ENCODE results near the gene SEPTIN1.
A peak's percentile ranks its signal among the peaks of the same experiment; 100 is the strongest.

Gene SEPTIN1

DNA sequence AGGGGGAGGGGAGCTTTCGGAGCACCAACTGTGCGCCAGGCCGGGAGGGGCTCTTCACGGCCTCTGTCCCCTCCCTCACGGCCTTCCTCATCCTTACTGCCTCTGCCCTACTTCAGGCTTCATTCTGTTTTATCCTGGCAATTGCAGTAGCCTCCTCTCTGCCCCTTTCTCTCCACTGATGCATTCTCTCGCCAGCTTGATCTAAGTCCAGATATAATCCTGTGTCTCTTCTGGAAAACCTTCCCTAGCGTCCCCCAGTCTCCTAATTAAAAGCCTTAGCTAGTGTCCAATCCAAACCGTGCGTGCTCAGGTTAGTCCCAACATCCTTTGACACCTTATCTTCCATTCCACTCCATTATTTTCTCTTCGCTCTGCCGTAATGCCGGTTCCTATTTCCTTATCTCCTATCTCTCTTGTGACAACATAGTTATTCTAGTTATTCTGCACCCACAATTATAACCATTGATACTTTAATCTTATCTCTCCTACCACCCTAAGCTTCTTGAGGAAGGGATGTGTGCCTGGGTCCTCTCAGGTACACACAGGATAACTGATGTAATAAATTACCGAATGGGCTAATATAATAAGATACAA lies 13.7 kb upstream of the SEPTIN1 start (continued):
- TF ChIP-seq, protein P1, sequence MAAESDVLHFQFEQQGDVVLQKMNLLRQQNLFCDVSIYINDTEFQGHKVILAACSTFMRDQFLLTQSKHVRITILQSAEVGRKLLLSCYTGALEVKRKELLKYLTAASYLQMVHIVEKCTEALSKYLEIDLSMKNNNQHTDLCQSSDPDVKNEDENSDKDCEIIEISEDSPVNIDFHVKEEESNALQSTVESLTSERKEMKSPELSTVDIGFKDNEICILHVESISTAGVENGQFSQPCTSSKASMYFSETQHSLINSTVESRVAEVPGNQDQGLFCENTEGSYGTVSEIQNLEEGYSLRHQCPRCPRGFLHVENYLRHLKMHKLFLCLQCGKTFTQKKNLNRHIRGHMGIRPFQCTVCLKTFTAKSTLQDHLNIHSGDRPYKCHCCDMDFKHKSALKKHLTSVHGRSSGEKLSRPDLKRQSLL (tag by site-specific recombination; IDR thresholded peaks at IDR 0.05), result no peak
- TF ChIP-seq, protein P2, sequence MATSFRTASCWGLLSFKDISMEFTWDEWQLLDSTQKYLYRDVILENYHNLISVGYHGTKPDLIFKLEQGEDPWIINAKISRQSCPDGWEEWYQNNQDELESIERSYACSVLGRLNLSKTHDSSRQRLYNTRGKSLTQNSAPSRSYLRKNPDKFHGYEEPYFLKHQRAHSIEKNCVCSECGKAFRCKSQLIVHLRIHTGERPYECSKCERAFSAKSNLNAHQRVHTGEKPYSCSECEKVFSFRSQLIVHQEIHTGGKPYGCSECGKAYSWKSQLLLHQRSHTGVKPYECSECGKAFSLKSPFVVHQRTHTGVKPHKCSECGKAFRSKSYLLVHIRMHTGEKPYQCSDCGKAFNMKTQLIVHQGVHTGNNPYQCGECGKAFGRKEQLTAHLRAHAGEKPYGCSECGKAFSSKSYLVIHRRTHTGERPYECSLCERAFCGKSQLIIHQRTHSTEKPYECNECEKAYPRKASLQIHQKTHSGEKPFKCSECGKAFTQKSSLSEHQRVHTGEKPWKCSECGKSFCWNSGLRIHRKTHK (tag by site-specific recombination; IDR thresholded peaks at IDR 0.05), result no peak
- TF ChIP-seq, protein P3, sequence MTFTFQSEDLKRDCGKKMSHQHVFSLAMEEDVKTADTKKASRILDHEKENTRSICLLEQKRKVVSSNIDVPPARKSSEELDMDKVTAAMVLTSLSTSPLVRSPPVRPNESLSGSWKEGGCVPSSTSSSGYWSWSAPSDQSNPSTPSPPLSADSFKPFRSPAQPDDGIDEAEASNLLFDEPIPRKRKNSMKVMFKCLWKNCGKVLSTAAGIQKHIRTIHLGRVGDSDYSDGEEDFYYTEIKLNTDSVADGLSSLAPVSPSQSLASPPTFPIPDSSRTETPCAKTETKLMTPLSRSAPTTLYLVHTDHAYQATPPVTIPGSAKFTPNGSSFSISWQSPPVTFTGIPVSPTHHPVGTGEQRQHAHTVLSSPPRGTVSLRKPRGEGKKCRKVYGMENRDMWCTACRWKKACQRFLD (tag by site-specific recombination; IDR thresholded peaks at IDR 0.05), result no peak
- peak; percentile 7; the same call in 1 of the 2 replicates for TF ChIP-seq ZNF324 (tag by site-specific recombination; IDR thresholded peaks at IDR 0.05)
- TF ChIP-seq ZNF670 (tag by site-specific recombination; IDR thresholded peaks at IDR 0.05; ENCODE audit: low read depth), result no peak
- TF ChIP-seq ZNF677 (tag by site-specific recombination; IDR thresholded peaks at IDR 0.05), result no peak
- peak; percentile 35; the same call in 1 of the 2 replicates for TF ChIP-seq SP3 (tag by site-specific recombination; IDR thresholded peaks at IDR 0.05)

DNA sequence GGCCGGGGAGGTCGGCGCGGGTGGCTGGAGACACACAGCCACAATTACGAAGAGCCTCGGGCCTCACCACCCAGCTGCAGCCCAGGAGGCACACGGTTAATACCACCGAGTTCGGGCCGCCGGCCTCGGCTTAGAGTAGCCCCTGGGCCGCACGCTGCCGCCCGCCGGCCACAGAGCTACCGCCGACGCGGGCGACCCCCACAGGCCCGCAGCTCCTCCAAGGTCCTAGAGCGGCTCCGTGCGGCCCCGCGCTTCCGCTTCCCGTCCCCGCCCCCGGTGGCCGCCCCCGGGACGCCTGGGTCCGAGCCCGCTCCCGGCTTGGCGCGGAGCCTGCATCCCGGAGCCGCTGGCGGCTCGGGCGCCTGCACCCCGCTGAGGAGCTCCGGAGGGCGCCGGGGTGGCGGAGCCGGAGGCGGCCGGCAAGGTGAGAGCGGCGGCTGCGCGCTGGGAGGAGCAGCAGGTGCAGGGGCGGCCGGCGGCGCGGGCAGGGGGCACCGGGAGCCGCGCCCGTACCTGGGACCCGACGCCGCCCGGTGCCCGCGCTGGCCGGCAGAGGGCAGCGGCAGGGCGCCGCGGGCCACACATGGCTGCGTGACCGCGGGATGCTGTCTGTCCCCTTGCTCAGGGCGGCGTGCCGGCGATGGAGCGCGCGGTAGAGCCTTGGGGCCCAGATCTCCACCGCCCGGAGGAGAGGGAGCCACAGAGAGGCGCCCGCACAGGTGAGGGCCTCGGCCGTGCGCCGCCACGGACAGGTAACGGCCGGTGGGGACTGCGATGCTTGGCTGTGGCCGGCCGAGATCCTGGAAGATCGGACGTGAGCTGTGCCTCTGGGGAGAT lies 13.0 kb upstream of the SEPTIN1 start, which contains the start of gene ZNF48:
Gene ZNF48, plus strand, starts transcription at position 266 of the 837 bp plus-strand sequence. Its CDS starts 375 bp downstream, at position 641.
- Histone ChIP-seq H3K36me3 (ENCODE audit: control insufficient read depth in 2 of 2, insufficient read depth in 1 of 2, low read length in 2 of 2) (peaks cover 0 to 27% of the 10 kb centered on the region in 2 experiments; a peak in 2 of 3 replicates), H3K4me1 (ENCODE audit: control insufficient read depth, insufficient read depth, low read length) (peaks cover 16% of the 10 kb centered on the region), H3K27ac (ENCODE audit: extremely low read depth, low read depth, low read length) (peak within 1 kb of the TSS; percentile 84), H3K9me3 (ENCODE audit: control insufficient read depth, insufficient read depth, low read depth, low read length) (no peaks in the 10 kb centered on the region), H3K4me3 (ENCODE audit: low read depth, low read length) (peak within 1 kb of the TSS; percentile 71)
- POLR2A ChIA-PET, result interaction anchor here (0.9 to 3.2 kb wide), 16 partner anchors 9 to 330 kb away, joined by 3 to 44 read pairs (median 5); partner anchors contain the start of genes ALDOA, CD2BP2, DCTPP1 and SEPTIN1
- CTCF ChIA-PET, result interaction anchor here (0.5 to 3.3 kb wide), 13 partner anchors 12 to 271 kb away, joined by 3 to 27 read pairs (median 5); partner anchors contain the start of genes DCTPP1, TBC1D10B, ZNF688 and ZNF771
- TF ChIP-seq ZBTB7A (tag by site-specific recombination; IDR thresholded peaks at IDR 0.05; ENCODE audit: low read depth), result peak; percentile 54; the same call in 1 of the 2 replicates
- peak; percentile 56 for TF ChIP-seq YY1 (tag by site-specific recombination; IDR thresholded peaks at IDR 0.05)
- TF ChIP-seq, protein P4, sequence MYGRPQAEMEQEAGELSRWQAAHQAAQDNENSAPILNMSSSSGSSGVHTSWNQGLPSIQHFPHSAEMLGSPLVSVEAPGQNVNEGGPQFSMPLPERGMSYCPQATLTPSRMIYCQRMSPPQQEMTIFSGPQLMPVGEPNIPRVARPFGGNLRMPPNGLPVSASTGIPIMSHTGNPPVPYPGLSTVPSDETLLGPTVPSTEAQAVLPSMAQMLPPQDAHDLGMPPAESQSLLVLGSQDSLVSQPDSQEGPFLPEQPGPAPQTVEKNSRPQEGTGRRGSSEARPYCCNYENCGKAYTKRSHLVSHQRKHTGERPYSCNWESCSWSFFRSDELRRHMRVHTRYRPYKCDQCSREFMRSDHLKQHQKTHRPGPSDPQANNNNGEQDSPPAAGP (tag by site-specific recombination; IDR thresholded peaks at IDR 0.05), result peak; percentile 94
- TF ChIP-seq HOXC10 (CRISPR knock-in tag; IDR thresholded peaks at IDR 0.05), result 0 out of 2 replicates have a peak, but pooled peaks have one; percentile 75
- TF ChIP-seq ZNF391 (tag by site-specific recombination; IDR thresholded peaks at IDR 0.05; ENCODE audit: borderline replicate concordance, low read depth), result peak; percentile 80; the same call in 1 of the 2 replicates
- TF ChIP-seq KLF1 (tag by site-specific recombination; IDR thresholded peaks at IDR 0.05), result peak; percentile 46
- TF ChIP-seq KLF9 (tag by site-specific recombination; IDR thresholded peaks at IDR 0.05; ENCODE audit: low read depth), result peak; percentile 78
- TF ChIP-seq, protein P5, sequence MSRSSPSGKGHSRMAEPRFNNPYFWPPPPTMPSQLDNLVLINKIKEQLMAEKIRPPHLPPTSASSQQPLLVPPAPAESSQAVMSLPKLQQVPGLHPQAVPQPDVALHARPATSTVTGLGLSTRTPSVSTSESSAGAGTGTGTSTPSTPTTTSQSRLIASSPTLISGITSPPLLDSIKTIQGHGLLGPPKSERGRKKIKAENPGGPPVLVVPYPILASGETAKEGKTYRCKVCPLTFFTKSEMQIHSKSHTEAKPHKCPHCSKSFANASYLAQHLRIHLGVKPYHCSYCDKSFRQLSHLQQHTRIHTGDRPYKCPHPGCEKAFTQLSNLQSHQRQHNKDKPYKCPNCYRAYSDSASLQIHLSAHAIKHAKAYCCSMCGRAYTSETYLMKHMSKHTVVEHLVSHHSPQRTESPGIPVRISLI (tag by site-specific recombination; IDR thresholded peaks at IDR 0.05), result no peak
- peak; percentile 72 for TF ChIP-seq SP2 (tag by site-specific recombination; IDR thresholded peaks at IDR 0.05)
- TF ChIP-seq OVOL3 (tag by site-specific recombination; IDR thresholded peaks at IDR 0.05), result peak; percentile 42; the same call in 1 of the 2 replicates
- TF ChIP-seq, protein P6, sequence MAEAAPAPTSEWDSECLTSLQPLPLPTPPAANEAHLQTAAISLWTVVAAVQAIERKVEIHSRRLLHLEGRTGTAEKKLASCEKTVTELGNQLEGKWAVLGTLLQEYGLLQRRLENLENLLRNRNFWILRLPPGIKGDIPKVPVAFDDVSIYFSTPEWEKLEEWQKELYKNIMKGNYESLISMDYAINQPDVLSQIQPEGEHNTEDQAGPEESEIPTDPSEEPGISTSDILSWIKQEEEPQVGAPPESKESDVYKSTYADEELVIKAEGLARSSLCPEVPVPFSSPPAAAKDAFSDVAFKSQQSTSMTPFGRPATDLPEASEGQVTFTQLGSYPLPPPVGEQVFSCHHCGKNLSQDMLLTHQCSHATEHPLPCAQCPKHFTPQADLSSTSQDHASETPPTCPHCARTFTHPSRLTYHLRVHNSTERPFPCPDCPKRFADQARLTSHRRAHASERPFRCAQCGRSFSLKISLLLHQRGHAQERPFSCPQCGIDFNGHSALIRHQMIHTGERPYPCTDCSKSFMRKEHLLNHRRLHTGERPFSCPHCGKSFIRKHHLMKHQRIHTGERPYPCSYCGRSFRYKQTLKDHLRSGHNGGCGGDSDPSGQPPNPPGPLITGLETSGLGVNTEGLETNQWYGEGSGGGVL (tag by site-specific recombination; IDR thresholded peaks at IDR 0.05), result peak; percentile 58
- no peak for TF ChIP-seq ZFP37 (tag by site-specific recombination; IDR thresholded peaks at IDR 0.05)
- TF ChIP-seq, protein P1 (tag by site-specific recombination; IDR thresholded peaks at IDR 0.05), result peak; percentile 100
- TF ChIP-seq, protein P7, sequence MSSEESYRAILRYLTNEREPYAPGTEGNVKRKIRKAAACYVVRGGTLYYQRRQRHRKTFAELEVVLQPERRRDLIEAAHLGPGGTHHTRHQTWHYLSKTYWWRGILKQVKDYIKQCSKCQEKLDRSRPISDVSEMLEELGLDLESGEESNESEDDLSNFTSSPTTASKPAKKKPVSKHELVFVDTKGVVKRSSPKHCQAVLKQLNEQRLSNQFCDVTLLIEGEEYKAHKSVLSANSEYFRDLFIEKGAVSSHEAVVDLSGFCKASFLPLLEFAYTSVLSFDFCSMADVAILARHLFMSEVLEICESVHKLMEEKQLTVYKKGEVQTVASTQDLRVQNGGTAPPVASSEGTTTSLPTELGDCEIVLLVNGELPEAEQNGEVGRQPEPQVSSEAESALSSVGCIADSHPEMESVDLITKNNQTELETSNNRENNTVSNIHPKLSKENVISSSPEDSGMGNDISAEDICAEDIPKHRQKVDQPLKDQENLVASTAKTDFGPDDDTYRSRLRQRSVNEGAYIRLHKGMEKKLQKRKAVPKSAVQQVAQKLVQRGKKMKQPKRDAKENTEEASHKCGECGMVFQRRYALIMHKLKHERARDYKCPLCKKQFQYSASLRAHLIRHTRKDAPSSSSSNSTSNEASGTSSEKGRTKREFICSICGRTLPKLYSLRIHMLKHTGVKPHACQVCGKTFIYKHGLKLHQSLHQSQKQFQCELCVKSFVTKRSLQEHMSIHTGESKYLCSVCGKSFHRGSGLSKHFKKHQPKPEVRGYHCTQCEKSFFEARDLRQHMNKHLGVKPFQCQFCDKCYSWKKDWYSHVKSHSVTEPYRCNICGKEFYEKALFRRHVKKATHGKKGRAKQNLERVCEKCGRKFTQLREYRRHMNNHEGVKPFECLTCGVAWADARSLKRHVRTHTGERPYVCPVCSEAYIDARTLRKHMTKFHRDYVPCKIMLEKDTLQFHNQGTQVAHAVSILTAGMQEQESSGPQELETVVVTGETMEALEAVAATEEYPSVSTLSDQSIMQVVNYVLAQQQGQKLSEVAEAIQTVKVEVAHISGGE (tag by site-specific recombination; conservative IDR thresholded peaks at IDR 0.05; ENCODE audit: low read depth), result peak; percentile 89

Data from HEK293 (cell line).